GM21381 (cell line): ENCODE results near the gene SHQ1.
"Not testable (repeated sequence)": the region's sequence is repeated elsewhere in the genome, so short reads cannot be mapped to it uniquely, and the experiment has no call there.

Experiments
- ATAC-seq: cut with Tn5 transposase; IDR thresholded peaks from one replicate; pipeline ENCODE4 v1.9.1; 2021; ENCODE audit warnings: mild to moderate bottlenecking, moderate library complexity; ENCODE audit not compliant: unreplicated experiment

The SHQ1 gene

DNA sequence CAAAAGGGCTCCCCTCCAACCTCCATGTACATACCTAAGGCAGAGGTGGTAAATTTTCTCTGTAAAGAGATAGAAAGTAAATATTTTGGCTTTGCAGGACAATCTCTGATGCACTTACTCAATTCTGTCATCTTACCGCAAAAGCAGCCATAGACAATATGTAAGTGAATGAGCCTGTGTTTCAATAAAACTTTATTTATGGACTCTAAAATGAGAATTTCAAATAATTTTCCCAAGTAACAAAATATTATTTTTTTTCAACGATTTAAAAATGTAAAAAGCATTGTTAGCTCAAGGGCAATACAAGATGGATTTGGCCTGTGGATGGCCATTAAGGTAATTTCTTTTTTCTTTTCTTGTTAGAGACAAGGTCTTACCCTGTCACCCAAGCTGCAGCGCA lies 44.7 kb downstream of the SHQ1 start:
- ATAC-seq = no peak

DNA sequence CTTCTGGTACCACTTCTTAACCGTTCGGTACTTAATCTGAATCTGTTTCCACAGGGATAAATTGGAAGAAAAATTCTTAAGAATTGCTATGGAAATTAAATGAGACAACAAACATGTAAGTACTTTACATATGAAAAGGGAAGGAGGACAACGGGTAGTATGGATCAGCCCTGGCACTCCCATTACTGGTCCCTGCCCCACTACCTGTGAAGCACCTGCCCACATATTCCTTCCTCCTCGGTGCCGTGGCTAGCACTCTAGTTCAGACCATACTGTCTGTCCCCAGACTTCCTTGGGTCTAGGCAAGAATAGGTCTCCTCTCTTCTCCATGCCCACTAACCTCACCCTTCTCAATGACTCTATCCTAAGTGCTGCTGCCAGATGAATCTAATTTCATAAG lies 46.2 kb downstream of the SHQ1 start:
- ATAC-seq = no peak

DNA sequence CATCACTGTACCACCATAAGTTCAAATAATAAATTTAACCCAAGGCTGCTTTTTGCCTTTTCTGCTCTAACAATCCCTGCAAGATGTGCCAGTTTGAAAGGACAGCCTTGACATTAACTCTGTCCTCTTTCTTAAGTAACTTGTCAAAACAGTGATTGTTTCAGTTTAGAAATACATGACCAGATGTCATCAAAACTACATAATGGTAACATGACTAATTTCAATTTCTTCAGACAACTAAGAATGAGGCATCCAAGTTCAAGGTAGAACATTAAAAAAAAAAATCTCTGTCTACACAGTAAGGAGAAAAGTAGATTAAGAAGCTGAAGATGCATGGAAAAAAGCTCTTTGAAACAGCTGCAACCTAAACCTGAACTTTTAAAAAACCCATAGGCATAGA lies 47.4 kb downstream of the SHQ1 start:
- ATAC-seq = no peak

DNA sequence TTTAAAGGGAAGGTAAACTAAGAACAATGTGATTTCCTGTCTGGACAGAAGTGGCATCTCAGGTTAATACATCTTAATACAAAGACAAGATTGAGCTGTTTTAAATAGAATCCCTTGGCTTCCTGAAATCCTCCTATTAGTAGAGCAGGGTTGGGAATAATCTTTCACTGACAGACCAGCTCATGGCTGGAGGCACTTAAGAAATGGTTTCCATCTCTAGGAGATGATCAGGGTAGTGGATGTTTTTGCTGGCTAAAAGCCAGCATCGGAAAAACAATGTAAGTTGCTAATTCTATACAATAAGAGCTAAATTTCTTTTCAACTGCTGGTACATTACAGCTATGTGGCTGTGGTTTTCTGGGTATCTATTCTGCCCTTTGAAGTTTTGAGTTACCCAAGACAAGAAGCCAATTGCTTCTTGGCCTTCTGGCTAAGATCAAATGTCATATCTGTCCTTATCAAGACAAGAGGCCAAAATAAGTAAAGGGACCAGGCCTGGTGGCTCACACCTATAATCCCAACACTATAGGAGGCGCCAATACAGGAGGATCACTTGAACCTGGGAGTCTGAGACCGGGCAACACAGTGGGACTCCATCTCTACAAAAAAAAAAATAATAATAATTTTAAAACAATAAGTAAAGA lies 49.6 kb downstream of the SHQ1 start:
- no peak for ATAC-seq

DNA sequence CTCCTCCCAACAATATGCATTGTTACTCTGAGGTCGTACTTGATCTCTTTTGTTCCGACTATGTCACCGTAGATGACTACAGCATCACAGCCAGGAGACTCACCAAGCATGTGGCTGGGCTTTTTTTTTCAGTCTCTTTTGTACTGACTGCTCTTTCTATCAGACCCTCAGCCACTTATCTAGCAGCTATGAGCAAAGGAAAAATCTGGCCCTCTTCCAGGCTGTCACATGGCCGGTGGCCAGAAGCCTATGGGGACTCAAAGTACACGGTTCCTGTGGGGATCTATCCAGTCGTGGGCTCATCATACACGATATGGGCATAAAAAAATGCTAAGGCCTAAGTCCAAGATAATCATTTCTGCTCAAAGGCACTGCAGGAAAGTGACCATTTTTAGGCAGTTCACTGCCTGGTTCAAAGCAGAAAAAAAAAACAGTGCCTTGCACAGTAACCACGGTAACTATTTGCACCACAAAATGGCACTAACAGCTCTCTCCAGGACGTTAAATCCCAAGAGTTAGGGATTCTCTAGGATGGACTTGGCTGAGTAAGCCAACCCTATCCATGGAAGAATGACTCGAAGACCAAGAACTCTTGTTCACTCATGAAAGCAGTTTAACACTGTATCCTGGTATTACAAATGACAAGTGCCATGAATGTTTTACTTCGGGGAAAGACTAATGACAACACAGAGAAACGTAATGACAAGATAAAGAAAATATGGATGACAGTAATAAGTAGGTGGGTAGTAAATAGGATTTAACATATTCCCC lies 50.3 kb downstream of the SHQ1 start:
- ATAC-seq = no peak

DNA sequence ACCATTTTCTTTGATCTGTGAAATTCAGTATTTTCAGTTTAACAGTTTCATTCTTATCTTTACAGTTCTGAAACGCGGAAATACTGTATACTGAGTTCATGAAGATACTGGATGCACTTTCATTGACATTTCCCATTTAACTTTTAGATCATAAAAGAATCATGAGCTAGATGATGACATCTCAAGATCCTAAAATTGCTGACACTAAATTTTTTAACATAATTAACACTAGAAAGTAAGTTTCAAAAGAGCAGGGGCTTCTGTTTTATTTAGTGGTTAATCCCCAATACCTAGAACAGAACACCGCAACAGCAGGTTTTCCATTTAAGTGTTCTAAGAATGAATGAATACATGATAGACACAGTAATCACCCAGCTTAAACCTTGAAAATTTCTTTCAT lies 54.2 kb downstream of the SHQ1 start:
- no peak for ATAC-seq

DNA sequence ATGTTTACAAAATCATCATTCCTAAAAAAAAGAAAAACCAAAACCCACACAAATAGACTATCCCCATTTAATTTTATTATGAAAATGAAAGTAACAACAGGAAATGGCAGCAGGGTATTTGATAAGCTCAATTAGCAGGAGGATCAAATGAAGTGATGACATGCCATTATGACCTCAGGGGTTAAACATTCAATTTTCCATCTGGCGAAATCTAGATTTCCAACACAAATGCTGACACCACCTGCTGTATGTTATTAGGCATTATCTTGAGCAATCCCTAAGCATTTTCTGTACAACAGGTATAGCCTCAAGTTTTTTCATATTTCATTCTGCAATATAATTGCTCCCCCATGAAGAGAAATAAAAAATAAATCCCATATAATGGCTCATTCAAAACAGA lies 57.1 kb downstream of the SHQ1 start:
- ATAC-seq = no peak

DNA sequence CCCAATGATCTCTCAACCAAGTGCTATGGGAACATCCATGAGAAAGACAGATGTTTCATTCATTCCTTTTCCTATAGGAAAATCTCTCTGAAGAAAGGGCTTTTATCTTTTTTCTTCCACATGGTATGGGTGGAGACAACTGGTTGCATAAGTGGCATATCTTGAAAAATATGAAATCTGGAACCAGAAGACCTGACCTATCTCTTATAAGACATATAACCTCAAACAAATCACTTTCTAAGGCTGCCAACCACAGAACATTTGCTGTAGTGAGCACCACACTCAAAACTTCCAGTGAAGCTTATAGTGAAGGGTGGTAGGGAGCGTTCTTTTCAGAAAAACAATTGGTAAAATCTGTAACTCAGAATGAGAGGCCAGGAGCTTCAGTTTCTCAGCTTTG lies 58.5 kb downstream of the SHQ1 start:
- ATAC-seq = no peak

DNA sequence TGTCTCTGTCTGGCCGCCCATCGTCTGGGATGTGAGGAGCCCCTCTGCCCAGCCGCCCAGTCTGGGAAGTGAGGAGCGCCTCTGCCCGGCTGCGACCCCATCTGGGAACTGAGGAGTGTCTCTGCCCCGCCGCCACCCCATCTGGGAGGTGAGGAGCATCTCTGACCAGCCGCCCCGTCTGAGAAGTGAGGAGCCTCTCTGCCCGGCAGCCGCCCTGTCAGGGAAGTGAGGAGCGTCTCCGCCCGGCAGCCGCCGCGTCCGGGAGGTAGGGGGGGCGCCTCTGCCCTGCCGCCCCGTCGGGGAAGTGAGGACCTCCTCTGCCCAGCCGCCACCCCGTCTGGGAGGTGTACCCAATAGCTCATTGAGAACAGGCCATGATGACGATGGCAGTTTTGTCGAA lies 60.0 kb downstream of the SHQ1 start:
- ATAC-seq = not testable (repeated sequence)

DNA sequence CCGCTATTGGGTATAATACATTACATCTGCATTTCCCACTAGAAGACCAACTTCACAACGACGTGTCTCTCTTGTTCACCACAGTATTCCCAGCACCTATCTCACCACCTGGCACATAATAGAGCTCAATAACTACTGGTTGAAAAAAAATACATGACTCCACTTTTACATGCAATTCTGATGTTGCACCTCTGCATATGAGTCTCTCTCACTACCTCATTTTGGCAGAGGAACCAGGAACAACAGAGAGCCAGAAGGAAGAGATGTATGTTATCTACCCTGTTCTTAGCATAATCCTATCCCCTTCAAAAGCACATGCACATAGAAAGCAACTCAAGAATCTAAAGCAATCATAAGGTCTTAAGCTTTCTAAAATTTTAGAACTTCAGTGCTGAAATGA lies 61.6 kb downstream of the SHQ1 start:
- no peak for ATAC-seq

DNA sequence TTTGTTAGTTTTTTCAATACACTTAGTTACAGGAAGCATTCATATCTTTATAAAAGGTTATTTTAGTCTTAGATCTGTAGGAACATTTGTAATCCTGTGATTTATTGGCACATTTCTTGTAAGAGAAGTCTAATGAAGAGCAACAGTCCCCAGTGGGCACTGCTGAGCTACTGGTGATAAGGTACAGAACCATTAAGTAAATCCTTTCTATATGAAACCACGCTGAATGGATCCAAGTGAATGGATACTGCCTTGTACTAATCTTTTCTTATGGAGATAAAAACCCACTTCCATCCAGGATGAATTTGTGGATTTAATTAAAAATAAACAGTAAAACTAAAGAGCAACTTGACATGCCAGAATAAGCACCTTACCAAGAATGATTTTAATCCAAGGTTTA lies 64.0 kb downstream of the SHQ1 start:
- ATAC-seq = no peak

DNA sequence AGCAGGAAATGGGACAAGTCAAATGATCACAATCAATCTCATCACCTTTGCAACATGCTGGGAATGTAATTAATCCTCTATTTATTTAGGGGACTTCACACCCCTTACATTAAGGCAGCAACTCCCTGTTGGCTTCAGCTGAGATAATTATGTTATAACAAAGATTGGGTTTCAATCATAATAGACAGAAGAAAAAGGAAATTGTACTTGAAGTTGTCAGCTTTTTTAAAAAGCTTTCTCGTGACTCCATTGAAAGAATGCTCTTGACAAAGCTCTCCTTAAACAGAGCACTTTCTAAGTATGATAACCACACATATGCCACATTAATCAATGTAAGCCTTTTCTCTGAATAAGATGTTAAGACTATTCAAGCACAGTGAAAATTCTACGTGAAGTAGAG lies 65.7 kb downstream of the SHQ1 start:
- ATAC-seq = no peak

DNA sequence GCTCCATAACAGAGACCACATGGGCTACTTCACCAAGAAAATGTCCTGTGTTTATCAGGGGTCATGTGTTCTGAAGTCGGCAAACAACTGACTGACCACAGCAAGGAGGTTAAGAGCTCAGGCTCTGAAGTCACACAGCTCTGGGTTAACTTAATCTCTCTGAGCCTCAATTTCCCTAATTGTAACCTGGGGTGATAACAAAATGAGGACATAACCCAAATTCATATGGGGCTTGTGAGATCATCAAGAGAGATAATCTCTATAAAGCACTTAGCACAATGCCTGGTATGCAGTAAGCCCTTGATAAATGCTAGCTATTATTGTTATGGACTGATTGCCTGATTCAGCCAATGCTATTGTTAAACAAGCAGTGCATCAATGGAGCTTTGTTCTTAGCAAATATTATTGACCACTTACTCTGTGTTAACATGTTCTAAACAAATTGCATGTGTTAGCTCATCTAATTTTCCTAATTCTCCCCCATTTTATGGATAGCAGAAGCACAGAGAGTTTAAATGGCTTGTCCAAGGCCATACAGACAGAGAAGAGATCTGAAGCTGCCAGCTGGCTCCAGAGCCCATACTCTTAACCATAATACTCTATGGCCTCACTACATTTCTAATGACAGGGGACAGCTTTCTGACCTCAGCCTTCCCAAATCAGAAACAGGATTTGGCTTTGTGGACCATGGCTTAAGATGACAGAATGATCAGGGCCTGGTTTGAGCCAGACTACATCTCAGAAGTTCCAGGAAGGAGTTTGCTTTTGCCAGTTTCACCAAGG lies 78.3 kb downstream of the SHQ1 start:
- ATAC-seq = no peak

DNA sequence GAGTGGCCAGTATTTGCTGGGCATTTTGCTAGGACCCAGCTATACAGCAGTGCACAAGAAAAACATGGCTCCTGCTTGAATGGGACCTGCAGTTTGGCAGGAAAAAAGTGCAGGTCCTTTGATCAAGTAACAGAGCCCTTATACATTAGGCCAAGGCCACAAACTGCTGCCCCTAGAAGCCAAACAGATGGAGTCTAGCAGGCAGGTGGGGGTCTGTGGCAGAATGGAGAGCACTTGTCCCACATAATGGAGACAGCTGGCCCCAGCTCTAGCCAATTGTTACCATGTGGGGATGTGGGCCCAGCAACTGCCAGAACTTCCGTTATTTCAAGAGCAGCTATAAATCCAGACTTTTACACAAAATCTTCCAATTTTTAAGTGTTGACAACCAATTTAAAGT lies 79.3 kb downstream of the SHQ1 start:
- no peak for ATAC-seq

DNA sequence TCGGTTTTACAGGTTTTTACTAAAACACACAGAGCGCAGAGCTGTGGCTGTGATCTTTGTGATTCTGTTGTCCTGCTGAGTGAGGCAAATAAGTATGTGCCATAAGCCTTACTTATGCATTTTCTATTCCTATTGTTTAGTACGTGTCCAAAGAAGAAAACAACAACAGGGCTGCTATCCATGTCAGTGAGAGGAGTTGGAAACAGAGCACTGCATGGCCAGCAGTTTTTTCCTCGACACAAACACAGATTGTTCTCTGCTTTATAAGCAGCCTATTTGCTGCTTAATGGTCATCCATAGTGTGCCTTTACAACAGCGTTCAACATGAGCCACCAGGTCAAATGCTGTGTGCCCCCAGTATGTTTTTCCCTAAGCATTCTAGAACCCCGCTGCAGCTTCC lies 79.8 kb downstream of the SHQ1 start:
- ATAC-seq = no peak

DNA sequence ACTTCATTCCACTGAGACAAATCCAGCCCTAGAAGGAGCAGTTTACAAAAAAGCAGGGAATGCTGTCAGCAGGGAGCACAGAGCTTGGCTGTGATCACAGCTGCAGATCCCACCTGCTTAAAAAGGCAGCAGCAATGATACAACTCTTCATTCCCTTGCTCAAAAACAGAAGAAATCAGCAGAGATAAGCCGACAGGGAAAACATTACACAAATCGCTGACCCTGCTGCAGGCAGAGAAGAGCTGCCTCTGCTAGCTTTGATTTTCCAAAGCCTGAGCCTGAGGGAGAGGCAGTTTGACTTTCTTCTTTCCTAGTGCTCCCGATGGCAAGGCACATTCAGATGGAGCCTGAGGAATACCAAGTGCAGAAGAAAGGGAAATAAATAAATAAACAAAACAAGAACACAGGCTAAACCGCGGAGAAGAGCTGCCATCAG lies 80.2 kb downstream of the SHQ1 start:
- ATAC-seq = no peak

DNA sequence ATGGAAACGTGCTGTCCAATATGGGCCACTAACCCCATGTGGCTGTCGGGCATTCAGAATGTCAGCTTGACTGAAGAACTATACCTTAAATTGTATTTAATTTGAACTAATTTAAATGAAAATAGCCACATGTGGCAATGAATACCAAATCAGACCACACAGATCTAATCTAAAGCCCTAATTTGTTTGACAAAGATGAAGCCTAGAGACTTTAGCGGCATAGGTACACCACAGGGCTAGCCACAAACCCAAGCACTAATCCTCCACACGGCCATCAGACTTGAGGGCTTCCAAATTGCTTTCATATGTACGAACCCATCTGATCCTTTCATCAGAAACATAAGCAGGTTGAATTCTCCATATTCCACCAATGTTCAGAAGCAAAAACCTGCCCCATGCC lies 81.4 kb downstream of the SHQ1 start:
- ATAC-seq = no peak

DNA sequence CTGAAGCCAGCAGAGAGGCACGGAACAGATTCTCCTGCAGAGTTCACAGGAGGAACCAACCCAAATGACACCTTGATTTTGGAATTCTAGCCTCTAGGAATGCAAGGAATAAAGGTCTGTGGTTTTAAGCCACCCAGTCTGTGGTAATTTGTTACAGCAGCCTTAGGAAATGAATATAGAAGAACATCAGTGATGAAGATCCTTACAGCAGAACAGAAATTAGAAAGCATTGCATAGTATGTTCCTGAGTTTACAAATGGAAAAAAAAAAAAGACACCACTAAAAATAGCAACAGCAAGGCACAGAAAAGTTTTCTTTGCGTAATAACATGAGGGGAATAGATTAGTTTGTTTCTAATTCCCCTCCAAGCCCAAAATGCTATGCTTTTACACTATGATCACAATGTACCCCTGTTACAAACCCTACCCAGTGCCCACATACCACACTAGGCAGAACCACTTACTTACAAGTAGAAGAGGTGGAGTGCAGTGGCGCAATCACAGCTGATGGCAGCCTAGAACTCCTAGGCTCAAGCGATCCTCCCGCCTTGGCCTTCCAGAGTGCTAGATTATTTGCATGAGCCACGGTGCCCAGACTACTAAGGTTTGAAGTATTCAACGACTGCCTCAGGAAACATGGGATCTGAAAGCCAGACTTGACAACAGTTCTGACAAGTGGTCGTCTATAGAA lies 84.3 kb downstream of the SHQ1 start:
- no peak for ATAC-seq

DNA sequence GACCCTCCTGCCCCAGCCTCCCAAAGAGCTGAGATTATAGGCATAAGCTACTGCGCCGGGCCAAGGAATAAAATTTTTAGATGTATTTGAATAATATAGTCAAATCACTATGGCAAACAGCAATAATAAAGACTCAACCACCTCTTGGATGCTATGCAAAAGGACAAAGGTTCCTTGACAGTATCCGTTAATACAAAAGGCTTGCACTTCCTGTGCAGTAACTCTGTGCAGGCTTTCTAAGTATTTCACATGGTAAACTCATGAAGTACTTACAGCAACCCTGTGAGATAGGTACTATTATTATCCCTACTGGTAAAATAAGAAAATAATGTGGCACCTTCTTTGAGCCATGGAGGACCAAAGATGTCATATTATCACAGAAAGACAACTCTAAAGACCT lies 86.8 kb downstream of the SHQ1 start:
- ATAC-seq = no peak

DNA sequence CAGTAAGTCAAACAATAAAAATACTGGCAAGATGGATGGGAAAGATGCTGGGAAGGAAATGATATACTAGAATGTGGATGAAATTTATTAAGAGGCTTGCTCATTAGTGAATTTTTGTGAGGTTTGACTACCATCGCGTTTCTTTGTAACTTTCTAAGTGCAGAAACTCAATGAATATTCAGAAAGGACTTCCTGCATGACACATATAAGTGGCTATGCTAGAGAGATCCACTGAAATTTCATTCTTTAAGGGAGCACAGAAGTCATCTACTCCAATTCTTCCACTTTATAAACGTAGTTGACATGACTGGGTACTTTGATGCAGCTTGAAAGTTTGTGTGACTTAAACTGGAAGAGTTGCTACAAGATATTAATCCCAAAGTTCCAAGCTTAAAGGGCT lies 88.0 kb downstream of the SHQ1 start:
- no peak for ATAC-seq

DNA sequence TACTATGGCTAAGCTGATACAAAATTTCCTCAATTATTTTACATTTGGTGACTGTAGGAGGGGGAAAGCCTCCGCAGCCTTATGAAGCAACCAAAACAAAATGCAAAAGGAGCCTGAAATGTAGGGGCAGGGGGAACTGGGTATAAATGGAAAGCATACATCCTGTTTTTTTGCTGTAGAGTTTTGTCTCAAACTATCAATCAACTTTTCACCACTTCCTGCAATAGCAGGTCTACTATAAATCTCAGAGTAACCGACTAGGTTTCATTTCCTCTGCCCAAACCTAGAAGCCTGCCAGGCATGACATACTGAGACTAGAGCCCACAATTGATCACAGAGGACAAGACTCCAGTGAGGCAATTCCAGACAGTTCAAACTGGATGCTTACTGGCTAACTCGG lies 91.3 kb downstream of the SHQ1 start:
- peak; percentile 100 for ATAC-seq
